Activated T-helper 9 cell treated with anti-CD3 and anti-CD28 coated beads, Interleukin-2, amount 50 U/mL, for 16 hours (primary cell): Measurements from ENCODE around the gene MBNL1.

ENCODE experiments used
- DNase-seq: peaks from one replicate; pipeline ENCODE4 v3.0.0-alpha.2; 2020; ENCODE audit warnings: low read depth

Gene MBNL1, protein sequence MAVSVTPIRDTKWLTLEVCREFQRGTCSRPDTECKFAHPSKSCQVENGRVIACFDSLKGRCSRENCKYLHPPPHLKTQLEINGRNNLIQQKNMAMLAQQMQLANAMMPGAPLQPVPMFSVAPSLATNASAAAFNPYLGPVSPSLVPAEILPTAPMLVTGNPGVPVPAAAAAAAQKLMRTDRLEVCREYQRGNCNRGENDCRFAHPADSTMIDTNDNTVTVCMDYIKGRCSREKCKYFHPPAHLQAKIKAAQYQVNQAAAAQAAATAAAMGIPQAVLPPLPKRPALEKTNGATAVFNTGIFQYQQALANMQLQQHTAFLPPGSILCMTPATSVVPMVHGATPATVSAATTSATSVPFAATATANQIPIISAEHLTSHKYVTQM

DNA sequence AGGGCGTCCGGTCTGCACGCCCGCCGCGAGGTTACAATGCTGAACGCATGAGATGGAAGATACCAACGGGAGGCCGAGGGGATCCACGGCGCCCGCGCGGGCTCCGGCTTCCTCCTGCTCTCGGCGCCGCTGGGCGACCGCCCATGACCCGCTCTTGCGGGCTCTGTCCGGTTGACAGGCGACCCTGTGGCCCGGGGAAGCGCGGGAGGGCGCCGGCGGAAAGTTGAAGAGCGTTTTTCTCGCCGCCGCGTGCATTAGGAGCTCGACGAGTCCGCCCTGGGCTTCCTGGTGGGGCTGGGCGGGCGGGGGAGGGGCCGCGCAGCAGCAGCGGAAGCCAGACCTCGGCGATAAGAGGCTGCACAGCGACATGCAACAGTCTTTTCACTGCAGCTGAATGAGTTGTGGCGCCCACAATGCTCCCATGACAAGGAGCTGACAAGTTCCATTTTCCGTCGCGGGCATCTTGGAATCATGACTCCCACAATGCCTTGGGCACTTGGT lies at the start of gene MBNL1:
Gene MBNL1 (plus strand): TSS at position 375 of the 501 bp plus-strand sequence. CDS start 31,265 bp downstream, outside the sequence.
- DNase-seq: peak; percentile 75

DNA sequence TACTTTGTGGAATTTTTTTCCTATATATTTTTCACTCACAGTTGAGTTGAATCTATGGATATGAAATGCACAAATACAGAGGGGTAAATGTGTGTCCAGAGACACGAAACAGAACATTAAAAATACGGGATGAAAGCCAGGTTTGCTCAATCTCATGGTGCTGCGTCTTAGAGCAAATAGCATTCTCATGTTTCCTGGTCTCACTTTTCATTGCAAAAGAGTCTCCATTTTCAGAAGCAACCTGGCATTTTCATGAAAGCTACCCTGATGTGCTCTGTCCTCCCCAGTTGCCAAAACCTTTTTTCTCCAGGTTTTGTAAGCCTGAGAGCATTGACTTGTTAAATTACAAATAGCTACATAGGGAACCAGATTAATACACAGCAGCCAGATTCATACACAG lies 49.5 kb upstream of the MBNL1 start:
- no peak for DNase-seq

DNA sequence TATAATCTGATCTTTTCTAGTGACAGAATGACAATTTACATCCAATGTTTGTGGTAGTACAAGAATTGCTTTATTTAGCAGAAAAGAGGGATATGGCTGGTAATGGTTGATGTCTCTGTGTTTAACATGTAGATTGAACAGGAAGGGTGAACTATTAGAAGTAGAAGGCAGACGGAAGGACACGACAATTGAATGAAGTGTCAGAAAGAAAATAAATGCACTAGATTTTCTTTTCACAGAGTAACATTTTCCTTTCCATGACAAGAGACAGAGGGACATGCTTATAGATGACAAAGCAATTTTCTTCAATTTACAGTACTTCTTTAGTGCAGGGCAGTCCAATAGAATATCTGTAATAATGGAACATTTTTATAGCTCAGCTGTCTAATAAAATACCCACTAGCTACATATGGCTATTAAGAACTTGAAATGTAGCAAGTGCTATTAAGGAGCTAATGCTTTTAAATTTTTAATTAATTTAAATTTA lies 48.9 kb upstream of the MBNL1 start:
- no peak for DNase-seq

DNA sequence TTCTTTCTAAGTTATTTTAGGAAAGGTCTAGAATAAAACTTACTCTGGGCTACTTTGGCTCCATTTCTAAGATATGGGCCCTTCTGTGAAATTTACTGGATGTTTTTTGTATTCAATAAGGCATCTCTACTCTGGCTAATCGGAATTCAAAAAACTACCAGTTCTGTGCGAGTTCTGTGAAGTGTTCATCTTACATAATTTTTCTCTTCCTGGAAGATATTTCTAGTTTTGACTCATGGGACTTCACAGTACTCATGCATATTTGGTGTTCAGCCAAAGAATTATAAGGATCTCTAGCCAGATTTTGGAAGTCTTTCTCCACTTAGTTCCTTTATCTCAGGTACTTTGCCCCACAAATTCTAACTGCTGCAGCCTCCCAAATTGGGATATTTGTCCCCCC lies 46.4 kb upstream of the MBNL1 start:
- no peak for DNase-seq

DNA sequence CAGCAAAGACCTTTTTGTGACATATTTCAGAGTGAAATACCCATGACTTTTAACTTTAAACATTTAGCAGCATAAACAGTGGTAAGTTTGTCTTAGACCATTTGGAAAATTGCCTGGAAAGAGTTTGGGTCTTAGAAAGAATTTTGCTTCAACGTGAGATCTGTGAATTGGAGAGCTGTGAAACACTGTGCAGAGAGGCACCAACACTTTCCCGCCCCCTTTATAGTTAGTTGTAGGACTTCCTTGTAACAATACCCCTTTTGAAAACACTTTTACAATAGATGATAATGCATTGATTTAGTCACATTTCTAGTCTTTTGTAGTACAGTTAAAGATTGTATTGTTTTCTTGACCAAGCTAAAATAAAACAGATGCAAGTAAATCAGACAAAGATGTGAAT lies 43.5 kb upstream of the MBNL1 start:
- DNase-seq: no peak

DNA sequence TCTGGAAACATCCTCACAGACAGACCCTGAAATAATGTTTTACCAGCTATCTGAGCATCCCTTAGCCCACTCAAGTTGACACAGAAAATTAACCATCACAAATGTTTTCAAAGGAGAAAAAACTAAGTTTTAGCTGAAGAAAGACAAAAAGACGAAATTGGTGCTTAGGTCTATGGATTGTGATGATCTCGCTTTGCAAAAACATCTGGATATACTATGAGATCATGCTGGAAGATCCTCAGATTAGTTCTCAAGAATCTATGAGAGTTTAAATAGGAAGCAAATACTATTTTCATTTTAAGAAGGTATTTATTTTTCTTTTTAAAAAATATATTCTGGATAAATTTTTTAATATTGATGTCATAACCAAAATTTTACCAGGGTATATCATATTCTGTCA lies 42.6 kb upstream of the MBNL1 start:
- no peak for DNase-seq

DNA sequence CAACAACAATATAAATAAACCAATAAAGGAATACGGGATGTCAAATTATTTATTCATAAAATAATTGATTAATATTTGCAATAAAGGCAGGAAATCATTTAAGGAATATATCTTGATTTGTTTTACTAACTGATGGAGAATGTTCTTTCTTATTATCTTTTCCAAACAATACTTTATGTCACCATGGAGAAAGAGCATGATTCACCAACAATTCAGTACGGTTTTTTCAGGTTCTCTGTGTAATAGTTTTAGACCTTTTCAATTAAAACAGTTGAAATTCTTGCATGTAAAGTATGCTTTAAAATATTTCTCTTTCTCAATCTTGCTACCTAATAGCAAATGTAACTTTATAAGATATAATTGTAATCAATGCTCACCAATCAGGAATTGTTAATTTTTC lies 41.7 kb upstream of the MBNL1 start:
- no peak for DNase-seq

DNA sequence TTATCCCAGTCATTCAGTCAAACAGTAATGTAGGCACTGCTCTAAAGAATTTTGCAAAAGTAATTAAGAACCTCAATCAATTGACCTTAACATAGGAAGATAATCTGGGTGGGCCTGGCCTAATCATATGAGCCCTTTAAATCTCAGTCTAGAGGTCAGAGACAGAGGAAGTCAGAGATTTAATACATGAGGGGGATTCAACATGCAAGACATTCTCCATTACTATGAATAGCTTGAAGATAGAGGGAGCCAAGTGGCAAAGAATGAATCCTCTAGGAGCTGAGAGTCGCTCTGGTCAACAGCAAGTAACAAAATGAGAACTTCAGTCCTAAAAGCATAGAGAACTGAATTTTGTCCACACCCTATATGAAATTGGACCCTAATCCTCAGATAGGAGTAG lies 39.0 kb upstream of the MBNL1 start:
- no peak for DNase-seq

DNA sequence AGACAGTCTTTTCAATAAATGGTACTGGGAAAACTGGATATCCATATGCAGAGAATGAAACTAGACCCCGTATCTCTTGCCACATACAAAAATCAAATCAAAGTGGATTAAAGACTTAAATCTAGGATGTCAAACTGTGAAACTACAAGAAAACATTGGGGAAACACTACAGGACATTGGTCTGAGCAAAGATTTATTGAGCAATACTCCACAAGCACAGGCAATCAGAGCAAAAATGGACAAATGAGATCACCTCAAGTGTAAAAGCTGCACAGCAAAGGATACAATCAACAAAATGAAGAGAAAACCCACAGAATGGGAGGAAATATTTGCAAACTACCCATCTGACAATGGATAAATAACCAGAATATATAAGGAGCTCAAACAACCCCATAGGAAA lies 38.4 kb upstream of the MBNL1 start:
- DNase-seq: no peak

DNA sequence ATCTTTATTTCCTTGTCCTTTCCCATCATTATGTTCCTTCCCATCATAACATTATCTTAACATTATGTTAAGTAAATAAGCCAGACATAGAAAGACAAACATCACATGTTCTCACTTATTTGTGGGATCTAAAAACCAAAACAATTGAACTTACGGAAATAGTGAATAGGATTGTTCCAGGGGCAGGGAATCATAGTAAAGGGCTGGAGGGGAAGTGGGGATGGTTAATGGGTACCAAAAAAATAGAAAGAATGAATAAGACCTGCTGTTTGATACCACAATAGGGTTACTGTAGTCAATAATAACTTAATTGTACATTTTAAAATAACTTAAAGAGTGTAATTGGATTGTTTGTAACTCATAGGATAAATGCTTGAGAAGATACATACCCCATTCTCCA lies 36.7 kb upstream of the MBNL1 start:
- no peak for DNase-seq

DNA sequence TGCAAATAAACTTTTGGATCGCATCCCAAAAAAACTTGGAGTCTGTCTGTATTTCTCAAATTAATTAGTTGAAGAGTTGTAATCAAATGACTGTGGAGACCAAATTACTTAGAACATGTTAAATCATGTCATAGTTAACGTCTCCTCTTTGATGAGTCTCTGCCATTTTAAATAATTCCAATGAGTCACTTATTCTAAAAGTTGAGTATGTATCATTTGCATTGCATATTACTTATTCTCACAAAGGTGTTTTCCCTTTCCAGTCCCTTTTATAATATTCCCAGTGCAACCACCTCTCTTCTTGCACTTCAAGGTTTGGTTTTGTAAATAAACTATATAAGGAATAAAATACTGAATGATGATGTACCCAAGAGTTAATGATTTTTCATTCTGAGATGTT lies 36.0 kb upstream of the MBNL1 start:
- DNase-seq: no peak

DNA sequence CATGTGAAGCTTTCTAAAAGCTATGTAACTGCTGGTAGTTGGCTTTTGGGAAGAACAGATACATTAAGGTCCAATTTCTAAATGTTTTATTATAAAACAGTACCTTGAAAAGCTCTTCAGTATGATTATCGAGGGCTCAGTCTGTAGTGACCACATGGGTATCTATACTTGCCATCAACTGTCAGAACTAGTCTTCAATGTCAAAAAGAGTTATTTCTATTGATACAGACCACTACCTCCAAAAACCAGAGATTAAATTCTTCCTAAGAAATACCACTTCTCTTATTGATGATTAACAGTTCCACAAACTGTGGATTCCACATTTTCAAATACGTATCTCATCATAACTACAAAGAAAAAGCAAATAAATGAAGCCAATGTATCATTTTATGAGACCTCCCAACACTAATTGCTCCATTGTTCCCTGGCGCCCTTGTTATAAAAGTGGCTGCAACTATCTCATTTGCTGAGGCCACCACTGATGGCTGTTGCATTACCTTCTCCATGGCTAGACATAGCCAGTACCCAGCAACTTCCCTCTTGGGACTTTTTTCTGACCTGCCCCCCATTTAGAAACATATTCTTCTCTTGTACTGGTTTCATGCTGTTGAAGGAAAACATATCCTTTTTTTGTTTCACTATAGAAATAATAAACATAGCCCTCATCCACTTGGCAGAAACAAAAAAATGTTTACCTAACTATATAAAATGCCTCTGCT lies 33.9 kb upstream of the MBNL1 start:
- no peak for DNase-seq

DNA sequence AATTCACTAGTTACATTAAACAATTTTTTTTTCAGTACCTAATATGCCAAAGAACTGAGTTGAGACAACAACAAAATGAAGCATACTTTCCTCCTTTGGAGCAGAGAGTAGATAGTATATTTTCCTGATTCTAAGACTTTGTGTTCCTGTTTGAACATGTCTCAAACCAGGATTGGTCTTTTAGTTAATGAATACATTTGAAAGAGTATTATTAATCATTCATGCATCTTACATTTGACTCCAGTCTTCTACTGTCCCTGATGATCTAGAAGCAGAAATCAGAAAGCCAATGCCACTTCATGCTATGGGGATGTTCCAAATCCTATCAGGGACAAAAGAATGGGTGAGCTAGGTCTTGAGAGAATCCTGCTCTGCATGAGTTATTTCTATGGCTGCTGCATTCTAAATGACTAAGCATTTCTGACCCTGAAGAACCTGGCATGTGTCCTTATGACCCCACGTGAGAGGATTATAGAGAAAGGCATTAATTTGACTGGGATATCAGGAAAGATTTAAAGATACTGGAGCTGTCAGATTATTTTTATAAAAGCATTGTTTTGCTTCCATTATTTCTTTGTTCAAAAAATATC lies 32.9 kb upstream of the MBNL1 start:
- DNase-seq: no peak

DNA sequence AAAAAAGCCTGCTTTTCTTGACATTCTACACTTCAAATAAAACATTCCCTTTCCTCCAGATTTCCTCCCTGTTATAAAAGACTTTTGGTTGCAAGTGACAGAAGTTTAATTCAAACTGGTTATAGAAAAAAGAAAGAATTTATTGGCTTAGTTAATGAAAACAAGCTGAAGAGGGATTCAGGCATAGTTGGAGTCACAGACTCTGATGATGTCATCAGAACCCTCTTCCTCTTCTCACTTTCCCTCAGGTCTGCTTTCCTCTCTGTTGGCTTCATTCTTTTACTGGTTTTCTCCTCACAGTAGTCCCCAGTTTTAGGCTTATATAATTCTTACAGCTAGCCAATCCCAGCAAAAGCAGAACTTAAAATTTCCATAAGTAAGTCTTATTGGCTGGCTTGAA lies 32.0 kb upstream of the MBNL1 start:
- no peak for DNase-seq

DNA sequence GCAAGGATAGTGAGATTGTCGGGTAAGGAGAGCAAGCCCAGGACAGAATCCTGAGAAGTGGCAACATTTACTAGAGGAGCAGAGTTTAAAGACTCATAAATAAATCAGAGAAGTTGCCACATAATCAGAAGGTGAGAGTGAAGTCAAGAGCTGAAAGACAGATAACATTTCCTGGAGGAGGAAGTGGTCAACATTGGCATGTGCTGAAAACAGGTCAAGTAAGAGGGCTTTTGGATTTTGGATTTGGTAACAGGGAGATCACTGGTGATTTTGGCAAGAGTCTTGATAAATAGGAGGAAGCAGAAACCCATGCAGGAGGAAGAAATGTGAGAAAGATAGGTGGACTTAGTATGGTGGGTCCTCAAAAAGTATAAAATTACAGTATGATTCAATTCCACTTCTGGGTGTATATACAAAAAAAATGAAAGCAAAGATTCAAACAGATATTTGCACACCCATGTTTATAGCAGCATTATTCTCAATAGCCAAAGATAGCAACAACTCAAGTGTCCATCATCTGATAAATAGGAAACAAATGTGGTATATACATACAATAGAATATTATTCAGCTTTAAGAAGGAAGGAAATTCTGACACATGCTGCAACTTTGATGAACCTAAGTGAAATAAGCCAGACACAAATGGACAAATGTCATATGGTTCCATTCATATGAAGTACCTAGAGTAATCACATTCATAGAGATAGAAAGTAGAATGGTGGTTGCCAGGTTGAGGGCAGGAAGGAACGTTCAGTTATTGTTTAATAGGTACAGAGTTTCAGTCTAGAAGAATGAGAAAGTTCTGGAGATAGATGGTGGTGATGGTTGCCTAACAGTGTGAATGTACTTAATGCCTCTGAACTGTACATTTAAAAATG lies 27.3 kb upstream of the MBNL1 start:
- no peak for DNase-seq

DNA sequence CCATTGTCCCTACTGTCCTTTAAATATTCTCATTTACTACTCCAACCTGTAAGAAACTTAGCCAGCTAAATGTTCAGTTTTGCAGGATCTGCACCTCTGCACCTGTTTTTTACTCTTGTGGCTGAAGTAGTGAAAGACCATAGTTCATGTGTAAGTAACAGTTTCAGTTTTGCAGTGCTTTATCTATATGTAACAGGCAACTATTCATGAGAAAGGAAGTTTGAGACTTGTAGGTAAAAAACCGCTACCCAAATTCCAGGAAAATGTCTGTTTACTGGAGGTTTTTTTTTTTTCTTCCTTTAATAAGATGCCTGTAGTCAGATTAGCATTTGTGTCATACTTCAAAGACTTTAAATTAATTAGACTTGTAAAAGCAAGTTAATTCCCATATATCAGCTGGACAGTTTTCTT lies 25.4 kb upstream of the MBNL1 start:
- no peak for DNase-seq

DNA sequence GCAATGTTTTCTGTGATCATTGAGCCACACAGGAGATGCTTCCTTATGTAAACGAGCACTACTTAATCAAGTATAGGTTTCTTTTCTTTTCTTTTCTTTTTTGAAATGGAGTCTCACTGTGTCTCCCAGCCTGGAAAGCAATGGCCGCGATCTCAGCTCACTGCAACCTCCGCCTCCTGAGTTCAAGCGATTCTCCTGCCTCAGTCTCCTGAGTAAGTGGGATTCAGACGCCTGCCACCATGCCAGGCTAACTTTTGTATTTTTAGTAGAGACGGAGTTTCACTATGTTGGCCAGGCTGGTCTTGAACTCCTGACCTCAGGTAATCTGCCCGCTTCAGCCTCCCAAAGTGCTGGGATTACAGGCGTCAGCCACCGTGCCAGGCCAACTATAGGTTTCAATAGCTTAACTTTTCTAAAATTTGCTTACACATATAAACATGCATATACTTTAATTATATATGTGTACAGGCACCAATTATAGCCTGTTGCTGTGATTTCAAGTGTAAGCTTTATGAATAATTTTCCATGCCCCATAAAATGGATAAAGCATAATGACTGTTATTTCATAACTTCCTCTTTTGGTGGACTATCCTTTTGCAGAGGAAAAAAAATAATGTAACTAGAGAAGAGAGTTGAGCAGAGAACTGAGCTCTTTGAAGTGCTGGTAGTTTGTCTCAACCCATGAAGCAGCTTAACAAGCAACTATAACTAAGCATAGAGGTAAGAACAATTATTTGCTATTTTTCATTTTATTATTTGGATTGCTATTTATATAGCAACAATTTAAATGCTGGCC lies 24.8 kb upstream of the MBNL1 start:
- DNase-seq: no peak

DNA sequence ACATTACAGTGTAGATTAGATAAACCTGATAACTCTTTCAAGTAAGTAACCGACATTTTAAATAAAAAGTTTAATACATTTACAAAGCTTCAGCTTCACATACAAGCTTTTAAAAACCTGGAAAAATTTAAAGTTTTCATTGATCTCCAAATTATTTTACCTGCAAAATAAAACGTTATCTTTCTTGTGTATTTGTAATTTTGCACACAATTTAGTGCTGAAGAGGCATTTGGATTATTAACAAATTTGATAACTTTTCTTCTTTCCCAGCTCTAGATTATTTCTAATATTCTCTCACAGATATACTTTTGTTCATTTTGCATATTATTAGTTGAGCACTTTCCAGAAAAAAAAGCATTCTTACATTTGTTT lies 24.2 kb upstream of the MBNL1 start:
- no peak for DNase-seq

DNA sequence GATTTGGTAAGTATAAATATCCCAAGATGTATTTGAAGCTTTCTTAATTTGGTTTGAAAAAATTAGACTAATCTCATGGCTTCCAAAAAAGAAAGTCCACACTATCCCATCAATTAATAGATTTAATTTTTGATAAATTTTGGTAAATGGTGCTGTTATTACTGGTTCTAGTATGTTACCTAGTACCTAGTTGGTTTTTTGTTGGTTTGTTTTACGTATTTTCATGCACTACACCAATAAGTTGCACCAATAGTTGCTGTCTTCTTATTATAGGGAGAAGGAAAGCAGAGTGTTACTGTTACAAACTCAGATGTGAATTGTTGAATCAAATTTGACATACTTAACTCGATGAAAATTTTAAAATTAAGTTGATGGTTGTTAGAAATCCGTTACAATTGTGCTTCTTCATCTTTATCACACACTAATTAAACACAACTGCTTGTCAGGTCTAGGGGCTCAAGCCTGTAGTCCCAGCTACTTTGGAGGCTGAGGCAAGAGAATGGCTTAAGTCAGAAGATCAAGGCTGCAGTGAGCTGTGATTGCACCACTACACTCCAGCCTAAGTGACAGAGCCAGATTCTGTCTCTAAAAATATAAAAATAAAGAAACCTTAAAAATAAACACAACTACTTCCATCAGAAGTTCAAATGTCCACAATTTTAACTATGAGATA lies 23.1 kb upstream of the MBNL1 start:
- no peak for DNase-seq

DNA sequence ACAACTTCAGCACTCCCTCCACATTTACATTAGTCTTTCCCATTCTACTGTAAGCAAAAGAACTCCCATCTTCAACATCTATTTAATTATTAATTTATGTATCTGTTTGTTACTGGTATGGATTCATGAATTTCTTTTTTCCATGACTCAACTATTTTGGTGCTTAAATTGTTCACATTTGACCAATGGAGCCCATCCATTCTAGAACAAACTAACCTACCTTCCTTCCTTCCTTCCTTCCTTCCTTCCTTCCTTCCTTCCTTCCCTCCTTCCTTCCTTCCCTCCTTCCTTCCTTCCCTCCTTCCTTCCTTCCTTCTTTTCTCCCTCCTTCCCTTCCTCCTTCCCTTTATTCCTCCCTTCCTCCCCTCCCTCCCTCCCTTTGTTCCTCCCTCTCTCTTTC lies 16.8 kb upstream of the MBNL1 start:
- DNase-seq: no peak

DNA sequence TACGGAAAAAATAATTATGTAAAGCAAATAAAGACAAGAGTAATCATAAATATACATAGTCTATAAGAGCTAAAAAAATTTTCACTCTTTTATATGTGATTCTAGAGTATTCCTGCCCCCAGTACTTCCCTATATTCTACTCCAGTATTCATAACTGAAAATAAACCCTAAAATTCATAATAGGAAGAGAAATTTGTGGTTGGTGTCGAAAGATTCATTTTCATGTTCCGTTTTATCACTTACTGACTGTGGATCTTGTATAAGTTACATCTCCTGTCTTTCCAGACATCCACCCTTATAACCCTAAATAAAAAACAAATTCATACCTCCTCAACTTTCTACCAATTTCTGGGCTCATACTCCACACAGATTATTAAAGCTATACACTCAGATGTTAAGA lies 16.0 kb upstream of the MBNL1 start:
- no peak for DNase-seq
